Mesenchymal stem cell (in vitro differentiated cells and primary cell): ENCODE measurements around the gene DAW1.

Experiments
- DNase-seq: peaks from one replicate; pipeline ENCODE4 v3.0.0-alpha.2; 2013
- H2AFZ ChIP-seq: one replicate; pipeline ENCODE4 v1.6.1; 2013; ENCODE audit warnings: low read depth, mild to moderate bottlenecking, control low read depth, inconsistent platforms, low read length, moderate library complexity
- H2AK5ac ChIP-seq: 2 replicates; pipeline ENCODE4 v1.6.1; 2013; ENCODE audit warnings: low read length, moderate library complexity, mild to moderate bottlenecking, inconsistent platforms; ENCODE audit not compliant: severe bottlenecking
- H2BK120ac ChIP-seq: one replicate; pipeline ENCODE4 v1.6.1; 2013; ENCODE audit warnings: low read depth, mild to moderate bottlenecking, inconsistent platforms, low read length, moderate library complexity
- H2BK12ac ChIP-seq, 2 experiments: one replicate each; pipeline ENCODE4 v1.6.1; 2013; ENCODE audit warnings: inconsistent platforms in 2 of 2, low read length in 2 of 2, mild to moderate bottlenecking in 2 of 2, moderate library complexity in 2 of 2, control low read depth in 1 of 2
- H2BK15ac ChIP-seq: one replicate; pipeline ENCODE4 v1.6.1; 2013; ENCODE audit warnings: mild to moderate bottlenecking, low read depth, inconsistent platforms; ENCODE audit not compliant: poor library complexity, severe bottlenecking
- H2BK5ac ChIP-seq: 2 replicates; pipeline ENCODE4 v1.6.1; 2013; ENCODE audit warnings: low read depth, mild to moderate bottlenecking, low read length, control low read depth, inconsistent platforms; ENCODE audit not compliant: poor library complexity, severe bottlenecking
- H3K14ac ChIP-seq, 2 experiments: one replicate each; pipeline ENCODE4 v1.6.1; 2013; ENCODE audit warnings: inconsistent platforms in 2 of 2, low read length in 2 of 2, control low read depth in 1 of 2, mild to moderate bottlenecking in 1 of 2, moderate library complexity in 1 of 2
- H3K18ac ChIP-seq, 2 experiments: one replicate each; pipeline ENCODE4 v1.6.1; 2013; ENCODE audit warnings: inconsistent platforms in 2 of 2, low read length in 2 of 2, control low read depth in 1 of 2, low read depth in 1 of 2, mild to moderate bottlenecking in 1 of 2
- H3K23ac ChIP-seq, 2 experiments: one replicate each; pipeline ENCODE4 v1.6.1; 2013; ENCODE audit warnings: inconsistent platforms in 2 of 2, low read length in 2 of 2, mild to moderate bottlenecking in 2 of 2, moderate library complexity in 2 of 2, control low read depth in 1 of 2
- H3K27ac ChIP-seq: 2 replicates; pipeline ENCODE4 v1.5.1; 2013; ENCODE audit warnings: mild to moderate bottlenecking, moderate library complexity, low read length, control low read depth, inconsistent platforms; ENCODE audit not compliant: poor library complexity, severe bottlenecking
- H3K27me3 ChIP-seq, 2 experiments: 2 replicates each; pipeline versions ENCODE4 v1.6.1 to v1.7.0; 2013; ENCODE audit warnings: low read length in 2 of 2, mild to moderate bottlenecking in 2 of 2, moderate library complexity in 2 of 2, control low read depth in 1 of 2, inconsistent platforms in 1 of 2; ENCODE audit not compliant: control insufficient read depth in 1 of 2, insufficient read depth in 1 of 2
- H3K36me3 ChIP-seq, 2 experiments: 2 replicates each; pipeline versions ENCODE4 v1.6.1 to v1.7.0; 2013; ENCODE audit warnings: low read length in 2 of 2, control low read depth in 1 of 2, inconsistent platforms in 1 of 2, low read depth in 1 of 2, mild to moderate bottlenecking in 1 of 2; ENCODE audit not compliant: insufficient read depth in 2 of 2, control insufficient read depth in 1 of 2
- H3K4ac ChIP-seq, 2 experiments: one replicate each; pipeline ENCODE4 v1.6.1; 2013; ENCODE audit warnings: inconsistent platforms in 2 of 2, low read length in 2 of 2, mild to moderate bottlenecking in 2 of 2, moderate library complexity in 2 of 2, control low read depth in 1 of 2, low read depth in 1 of 2
- H3K4me1 ChIP-seq: 2 replicates; pipeline ENCODE4 v1.6.1; 2013; ENCODE audit warnings: low read depth, low read length, control low read depth; ENCODE audit not compliant: control insufficient read depth, insufficient read depth
- H3K4me2 ChIP-seq: 2 replicates; pipeline ENCODE4 v1.6.1; 2013; ENCODE audit warnings: low read length, mild to moderate bottlenecking, inconsistent platforms; ENCODE audit not compliant: poor library complexity, severe bottlenecking
- H3K4me3 ChIP-seq, 2 experiments: 2 replicates each; pipeline versions ENCODE4 v1.5.1 to v1.7.0; 2013; ENCODE audit warnings: low read length in 2 of 2, mild to moderate bottlenecking in 2 of 2, control low read depth in 1 of 2, low read depth in 1 of 2; ENCODE audit not compliant: insufficient read depth in 1 of 2
- H3K79me1 ChIP-seq: replicated peaks from 2 replicates; pipeline ENCODE4 v1.6.1; 2013; ENCODE audit warnings: mild to moderate bottlenecking, control low read depth, low read length, inconsistent platforms; ENCODE audit not compliant: poor library complexity, severe bottlenecking
- H3K9ac ChIP-seq: 2 replicates; pipeline ENCODE4 v1.7.0; 2013; ENCODE audit warnings: mild to moderate bottlenecking, low read length, moderate library complexity
- H3K9me3 ChIP-seq: 2 replicates; pipeline ENCODE4 v1.7.0; 2013; ENCODE audit warnings: mild to moderate bottlenecking, low read length; ENCODE audit not compliant: control insufficient read depth
- H4K8ac ChIP-seq: one replicate; pipeline ENCODE4 v1.6.1; 2013; ENCODE audit warnings: inconsistent platforms, mild to moderate bottlenecking, low read length, moderate library complexity
- H4K91ac ChIP-seq: one replicate; pipeline ENCODE4 v1.6.1; 2013; ENCODE audit warnings: mild to moderate bottlenecking, low read length, inconsistent platforms
- WGBS: methylation state at CpG from one replicate; pipeline ENCODE4 v1.1.7; 2013; ENCODE audit warnings: mixed read lengths; 5-methylcytosine and 5-hydroxymethylcytosine counted together

DAW1 gene

GRCh38 chr2:227846831-227847230 is 24.6 kb upstream of the DAW1 start:
- no peak overlapping the region for H3K18ac ChIP-seq
- no peak overlapping the region for H2AFZ ChIP-seq
- no peaks in the 10 kb centered on the region for H3K4me1 ChIP-seq
- H2BK120ac ChIP-seq: no peak overlapping the region
- WGBS: no CpG with 5 or more reads among the region's 1 CpG
- no peaks in the 10 kb centered on the region for H3K79me1 ChIP-seq
- no peak overlapping the region for H2BK12ac ChIP-seq
- H3K9me3 ChIP-seq: no peaks in the 10 kb centered on the region
- H3K23ac ChIP-seq: no peak overlapping the region
- H3K27ac ChIP-seq: no peak overlapping the region
- no peak overlapping the region for H4K8ac ChIP-seq
- H3K4me3 ChIP-seq: no peak overlapping the region
- H3K27me3 ChIP-seq: no peaks in the 10 kb centered on the region
- H2BK15ac ChIP-seq: no peak overlapping the region
- no peak overlapping the region for H2BK5ac ChIP-seq
- H2AK5ac ChIP-seq: no peak overlapping the region
- no peak overlapping the region for H3K9ac ChIP-seq
- no peak overlapping the region for H3K4ac ChIP-seq
- no peaks in the 10 kb centered on the region for H3K36me3 ChIP-seq
- no peak overlapping the region for H3K14ac ChIP-seq
- no peak for DNase-seq
- no peak overlapping the region for H3K4me2 ChIP-seq
- no peak overlapping the region for H4K91ac ChIP-seq

- Histone ChIP-seq H2AK5ac (no peak overlapping the region), H4K91ac (no peak overlapping the region)
- 100% methylated on average over 2 of the region's 3 CpGs for WGBS
Measured at GRCh38 chr2:227848146-227848545, 23.3 kb upstream of the DAW1 start.

GRCh38 chr2:227848586-227848985 is 22.8 kb upstream of the DAW1 start:
- Histone ChIP-seq H2BK15ac (no peak overlapping the region), H2AK5ac (no peak overlapping the region), H3K27me3 (no peaks in the 10 kb centered on the region), H3K4me2 (no peak overlapping the region), H3K4ac (no peak overlapping the region), H2BK120ac (no peak overlapping the region), H4K91ac (no peak overlapping the region), H3K9me3 (no peaks in the 10 kb centered on the region), H3K14ac (no peak overlapping the region), H3K4me3 (no peak overlapping the region), H2BK5ac (no peak overlapping the region), H3K23ac (no peak overlapping the region), H3K27ac (no peak overlapping the region), H3K36me3 (no peaks in the 10 kb centered on the region), H3K9ac (no peak overlapping the region), H2BK12ac (no peak overlapping the region), H4K8ac (no peak overlapping the region), H3K79me1 (no peaks in the 10 kb centered on the region), H2AFZ (no peak overlapping the region), H3K4me1 (peaks cover 4% of the 10 kb centered on the region), H3K18ac (no peak overlapping the region)
- 93% methylated on average over 3 of the region's 4 CpGs for whole genome bisulfite sequencing
- no peak for DNase-seq

More at GRCh38 chr2:227848146-227848545, 23.3 kb upstream of the DAW1 start:
- Histone ChIP-seq H3K79me1 (no peaks in the 10 kb centered on the region), H2BK15ac (no peak overlapping the region), H4K8ac (no peak overlapping the region), H3K18ac (no peak overlapping the region), H3K27me3 (no peaks in the 10 kb centered on the region), H3K36me3 (no peaks in the 10 kb centered on the region), H3K4me1 (peaks cover 4% of the 10 kb centered on the region), H3K4ac (no peak overlapping the region), H2AFZ (no peak overlapping the region), H2BK5ac (no peak overlapping the region), H2BK12ac (no peak overlapping the region), H3K23ac (no peak overlapping the region), H3K9me3 (no peaks in the 10 kb centered on the region), H3K27ac (no peak overlapping the region), H3K14ac (no peak overlapping the region), H3K4me3 (no peak overlapping the region), H2BK120ac (no peak overlapping the region), H3K4me2 (no peak overlapping the region), H3K9ac (no peak overlapping the region)
- DNase-seq: no peak

GRCh38 chr2:227849906-227850305 is 21.5 kb upstream of the DAW1 start:
- 43% methylated on average over 1 of the region's 1 CpG for WGBS
- H3K4me2 ChIP-seq: no peak overlapping the region
- no peak overlapping the region for H2BK5ac ChIP-seq
- H3K27ac ChIP-seq: no peak overlapping the region
- peaks cover 4% of the 10 kb centered on the region for H3K4me1 ChIP-seq
- H3K36me3 ChIP-seq: no peaks in the 10 kb centered on the region
- H3K18ac ChIP-seq: no peak overlapping the region
- no peak for DNase-seq
- H2BK120ac ChIP-seq: no peak overlapping the region
- H3K23ac ChIP-seq: no peak overlapping the region
- no peak overlapping the region for H3K4me3 ChIP-seq
- H3K9ac ChIP-seq: no peak overlapping the region
- H3K9me3 ChIP-seq: no peaks in the 10 kb centered on the region
- no peak overlapping the region for H4K91ac ChIP-seq
- no peak overlapping the region for H2BK15ac ChIP-seq
- H3K4ac ChIP-seq: no peak overlapping the region
- peak overlapping the region; percentile 17 for H2AK5ac ChIP-seq
- H3K27me3 ChIP-seq: no peaks in the 10 kb centered on the region
- H3K79me1 ChIP-seq: no peaks in the 10 kb centered on the region
- H2BK12ac ChIP-seq: no peak overlapping the region
- no peak overlapping the region for H4K8ac ChIP-seq
- no peak overlapping the region for H2AFZ ChIP-seq
- no peak overlapping the region for H3K14ac ChIP-seq
